Measurements from ENCODE around the gene CSK.

Gene CSK

GRCh38 chr15:74843445-74843828 lies 61.6 kb downstream of the CSK start:
- no peak for DNase-seq (ENCODE audit: low spot score)

DNA sequence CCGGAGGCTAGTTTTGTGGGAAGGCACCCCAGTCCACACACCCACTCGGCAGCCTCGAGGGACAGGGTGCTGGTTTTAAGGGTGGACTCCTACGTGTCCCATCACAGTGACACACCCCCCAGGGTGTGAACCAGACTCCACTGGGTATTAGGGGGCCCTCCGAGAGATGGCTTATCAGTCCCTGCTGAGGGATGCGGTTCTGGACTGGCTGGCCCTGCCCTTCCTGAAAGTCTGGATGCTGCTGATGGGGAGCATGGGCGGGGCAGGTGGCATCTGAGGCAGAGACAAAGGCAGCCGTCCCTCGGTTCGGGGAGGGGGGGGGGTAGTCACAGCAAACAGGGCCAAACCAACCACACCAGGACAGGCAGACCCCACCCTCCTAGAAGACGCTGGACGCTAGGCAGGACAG lies 62.0 kb downstream of the CSK start:
- DNase-seq (ENCODE audit: low spot score), result no peak

DNA sequence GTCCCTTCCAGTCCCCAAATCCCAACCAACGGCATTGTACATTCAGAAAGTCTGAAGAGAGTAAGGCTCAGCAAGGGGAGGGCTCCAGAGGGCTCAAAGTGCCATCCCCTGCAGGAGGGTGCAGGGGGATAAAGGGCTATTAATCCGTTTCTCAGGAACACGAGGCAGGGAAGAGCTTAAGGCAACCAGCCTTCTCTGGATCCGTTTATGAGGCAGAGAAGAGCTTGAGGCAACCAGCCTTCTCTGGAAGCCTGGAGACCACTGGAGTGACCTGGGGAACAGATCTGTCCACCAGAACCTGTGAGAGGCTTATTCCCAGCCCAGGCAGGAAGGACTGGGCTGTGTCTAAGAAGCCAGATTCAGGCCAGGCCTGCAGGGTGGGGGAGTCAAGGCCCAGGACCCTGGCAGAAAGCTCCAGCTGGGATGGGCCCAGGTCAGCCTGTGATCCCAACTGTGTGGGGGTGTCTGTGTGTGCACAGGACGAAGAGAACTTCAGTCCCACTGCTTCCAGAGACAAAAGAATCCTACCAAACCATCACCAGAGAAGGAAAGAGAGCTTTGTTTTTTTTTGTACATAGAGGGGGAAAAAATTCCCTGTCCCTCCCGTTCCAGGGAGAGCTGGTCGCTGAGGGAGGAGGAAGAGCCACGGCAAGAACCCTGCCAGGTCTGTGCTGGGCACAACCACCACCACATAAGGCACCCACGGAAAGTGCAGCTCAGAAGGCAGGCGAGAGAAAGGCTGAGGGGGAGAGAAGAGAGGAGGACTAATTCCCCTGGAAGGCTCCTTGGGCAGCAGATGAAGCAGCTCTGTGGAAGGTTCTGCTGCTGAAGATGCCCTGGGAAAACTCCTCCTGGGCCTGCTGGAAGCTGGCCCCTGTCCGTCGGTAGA lies 62.7 kb downstream of the CSK start:
- no peak for DNase-seq (ENCODE audit: low spot score)

- peak; percentile 84 for DNase-seq (ENCODE audit: low spot score)
Observed at GRCh38 chr15:74845208-74845568, 63.3 kb downstream of the CSK start.

- no peak for DNase-seq (ENCODE audit: low spot score)
Observed at GRCh38 chr15:74845581-74845980, 63.7 kb downstream of the CSK start.

DNA sequence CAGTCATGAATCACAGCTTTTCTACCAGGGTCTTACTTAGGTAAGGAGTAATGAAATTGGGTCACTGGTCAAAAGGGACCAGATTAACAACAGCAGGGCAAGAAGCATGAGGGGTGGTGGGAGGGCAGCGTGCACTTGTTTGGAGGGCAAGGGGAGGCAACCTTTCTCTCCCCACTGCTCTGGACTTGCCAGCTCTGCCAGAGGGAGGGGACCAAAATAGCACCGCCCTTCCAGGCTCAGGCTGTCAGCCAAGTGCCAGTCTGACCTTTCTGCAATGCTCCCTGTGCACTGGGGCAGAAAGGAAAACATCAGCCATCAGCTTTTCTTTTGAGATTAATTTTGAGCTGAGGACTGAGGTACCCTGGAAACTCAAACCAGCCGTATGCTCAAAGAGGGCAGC lies 65.6 kb downstream of the CSK start:
- DNase-seq (ENCODE audit: low spot score), result no peak

DNA sequence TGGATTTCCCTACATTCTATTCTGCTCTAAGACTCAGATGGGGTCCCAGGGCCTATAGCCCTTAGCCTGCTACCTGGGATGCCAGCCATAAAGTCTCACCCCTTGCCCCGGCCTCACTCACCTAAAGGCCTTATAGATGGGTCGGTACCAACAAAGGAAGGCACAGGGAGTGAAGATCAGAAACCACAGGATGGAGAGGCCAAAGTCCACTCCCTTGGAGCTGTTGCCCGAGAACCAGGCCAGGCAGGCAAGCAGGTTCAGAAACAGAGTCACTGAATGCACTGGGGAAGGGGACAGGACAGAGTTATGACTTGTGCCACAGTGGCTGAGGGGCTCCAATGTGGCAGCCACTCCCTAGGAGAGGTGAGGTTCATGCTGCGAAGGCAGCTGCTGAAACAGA lies 68.5 kb downstream of the CSK start:
- no peak for DNase-seq (ENCODE audit: low spot score)

- DNase-seq (ENCODE audit: low spot score), result no peak
Observed at GRCh38 chr15:74851960-74852359, 70.1 kb downstream of the CSK start.

Data from activated CD4-positive, alpha-beta T cell treated with anti-CD3 and anti-CD28 coated beads, Interleukin-2, Interleukin-4, amounts not matched to agents 100 ng/mL and 50 ng/mL, durations not matched to agents 16 hours and 8 hours (primary cell).